KMS-11 (cell line): Measurements from ENCODE around the gene EVC2.

Source experiments
- H2AFZ ChIP-seq: fragments of 200-600 bp; sonication (generic); 2 replicates; pipeline ENCODE4 v1.6.1; 2016; ENCODE audit warnings: antibody characterized with exemption, mixed run types, low read depth
- H3K27ac ChIP-seq: fragments of 200-600 bp; sonication (generic); 2 replicates; pipeline ENCODE4 v1.6.1; 2016; ENCODE audit warnings: mild to moderate bottlenecking, mixed run types
- H3K27me3 ChIP-seq: fragments of 200-600 bp; sonication (generic); 2 replicates; pipeline ENCODE4 v1.6.1; 2017; ENCODE audit warnings: mild to moderate bottlenecking, low read depth, mixed run types, moderate library complexity; ENCODE audit not compliant: insufficient read depth
- H3K36me3 ChIP-seq: fragments of 200-600 bp; sonication (generic); 2 replicates; pipeline ENCODE4 v1.6.1; 2017; ENCODE audit warnings: mild to moderate bottlenecking, mixed run types; ENCODE audit not compliant: insufficient read depth
- H3K4me1 ChIP-seq: fragments of 200-600 bp; sonication (generic); 2 replicates; pipeline ENCODE4 v1.6.1; 2016; ENCODE audit warnings: mild to moderate bottlenecking, low read depth, mixed run types; ENCODE audit not compliant: poor library complexity, severe bottlenecking
- H3K4me2 ChIP-seq: fragments of 200-600 bp; sonication (generic); 2 replicates; pipeline ENCODE4 v1.7.0; 2016; ENCODE audit warnings: mild to moderate bottlenecking, mixed run types
- H3K4me3 ChIP-seq: fragments of 200-600 bp; sonication (generic); IDR thresholded peaks from 2 replicates; pipeline ENCODE4 v1.6.1; 2017; ENCODE audit warnings: low read depth, low read length, mixed read lengths; ENCODE audit not compliant: insufficient read depth
- H3K79me2 ChIP-seq: fragments of 200-600 bp; sonication (generic); 2 replicates; pipeline ENCODE4 v1.6.1; 2016; ENCODE audit warnings: low read depth, mixed run types; ENCODE audit not compliant: insufficient read depth
- H3K9ac ChIP-seq: fragments of 200-600 bp; sonication (generic); 2 replicates; pipeline ENCODE4 v1.6.1; 2016; ENCODE audit warnings: mild to moderate bottlenecking, mixed run types
- H4K20me1 ChIP-seq: fragments of 200-600 bp; sonication (generic); 2 replicates; pipeline ENCODE4 v1.6.1; 2016; ENCODE audit warnings: mild to moderate bottlenecking, mixed run types; ENCODE audit not compliant: insufficient read depth
- TF ChIP-seq, protein P1 (sequence below): fragments of 200-600 bp; sonication (generic); conservative IDR thresholded peaks from 2 replicates; pipeline ENCODE4 v1.6.1; 2017; ENCODE audit warnings: low read depth, mild to moderate bottlenecking, antibody characterized with exemption, low read length, moderate library complexity, mixed read lengths

The EVC2 gene

DNA sequence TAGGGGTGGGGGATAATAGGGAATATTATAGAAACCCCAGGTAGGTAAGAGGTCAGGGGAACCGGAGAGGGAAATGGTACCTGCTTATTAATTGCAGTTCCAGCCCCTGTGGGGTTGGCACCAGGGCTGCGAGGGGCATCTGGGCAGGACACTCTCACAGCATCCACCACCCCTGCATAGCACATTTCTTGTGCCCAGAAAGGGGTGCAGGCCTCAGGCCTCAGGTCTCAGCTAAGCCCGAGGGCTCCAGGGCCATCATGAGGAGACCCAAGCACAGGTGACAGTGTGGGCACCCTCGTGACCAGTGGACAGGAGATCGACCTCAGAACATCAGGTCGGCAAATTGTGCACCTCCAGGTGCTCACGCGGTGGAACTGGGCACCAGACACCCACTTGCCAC lies 164.7 kb downstream of the EVC2 start:
- Histone ChIP-seq H3K9ac (no peak overlapping the region), H3K27me3 (no peaks in the 10 kb centered on the region), H3K79me2 (no peaks in the 10 kb centered on the region), H3K36me3 (no peaks in the 10 kb centered on the region), H2AFZ (no peak overlapping the region), H3K4me1 (no peaks in the 10 kb centered on the region), H3K4me2 (no peak overlapping the region), H4K20me1 (no peaks in the 10 kb centered on the region), H3K4me3 (no peak overlapping the region), H3K27ac (no peak overlapping the region)
- TF ChIP-seq, protein P1, sequence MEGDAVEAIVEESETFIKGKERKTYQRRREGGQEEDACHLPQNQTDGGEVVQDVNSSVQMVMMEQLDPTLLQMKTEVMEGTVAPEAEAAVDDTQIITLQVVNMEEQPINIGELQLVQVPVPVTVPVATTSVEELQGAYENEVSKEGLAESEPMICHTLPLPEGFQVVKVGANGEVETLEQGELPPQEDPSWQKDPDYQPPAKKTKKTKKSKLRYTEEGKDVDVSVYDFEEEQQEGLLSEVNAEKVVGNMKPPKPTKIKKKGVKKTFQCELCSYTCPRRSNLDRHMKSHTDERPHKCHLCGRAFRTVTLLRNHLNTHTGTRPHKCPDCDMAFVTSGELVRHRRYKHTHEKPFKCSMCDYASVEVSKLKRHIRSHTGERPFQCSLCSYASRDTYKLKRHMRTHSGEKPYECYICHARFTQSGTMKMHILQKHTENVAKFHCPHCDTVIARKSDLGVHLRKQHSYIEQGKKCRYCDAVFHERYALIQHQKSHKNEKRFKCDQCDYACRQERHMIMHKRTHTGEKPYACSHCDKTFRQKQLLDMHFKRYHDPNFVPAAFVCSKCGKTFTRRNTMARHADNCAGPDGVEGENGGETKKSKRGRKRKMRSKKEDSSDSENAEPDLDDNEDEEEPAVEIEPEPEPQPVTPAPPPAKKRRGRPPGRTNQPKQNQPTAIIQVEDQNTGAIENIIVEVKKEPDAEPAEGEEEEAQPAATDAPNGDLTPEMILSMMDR: no peak

DNA sequence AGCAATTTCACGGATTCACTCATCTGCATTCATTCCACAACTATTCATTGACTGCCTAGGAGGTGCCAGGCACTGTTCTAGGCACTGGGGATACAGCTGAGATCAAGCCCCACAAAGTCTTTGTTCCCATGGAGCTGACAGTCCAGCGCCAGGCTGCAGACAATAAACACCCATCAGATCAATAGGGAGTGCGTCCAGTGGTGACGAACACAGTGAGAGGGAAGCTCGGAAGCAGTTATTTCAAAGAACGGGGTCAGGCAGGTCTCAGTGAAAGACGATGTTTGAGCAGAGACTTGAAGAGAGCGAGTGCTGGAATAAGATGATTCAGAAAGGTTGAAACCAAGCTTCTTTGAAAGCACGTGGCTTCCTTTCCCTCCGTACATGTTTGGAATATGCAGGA lies 167.2 kb downstream of the EVC2 start:
- Histone ChIP-seq H3K27me3 (no peaks in the 10 kb centered on the region), H3K9ac (no peak overlapping the region), H2AFZ (no peak overlapping the region), H3K27ac (no peak overlapping the region), H4K20me1 (no peaks in the 10 kb centered on the region), H3K4me1 (no peaks in the 10 kb centered on the region), H3K36me3 (no peaks in the 10 kb centered on the region), H3K4me2 (no peak overlapping the region), H3K79me2 (no peaks in the 10 kb centered on the region), H3K4me3 (no peak overlapping the region)
- TF ChIP-seq, protein P1: no peak

DNA sequence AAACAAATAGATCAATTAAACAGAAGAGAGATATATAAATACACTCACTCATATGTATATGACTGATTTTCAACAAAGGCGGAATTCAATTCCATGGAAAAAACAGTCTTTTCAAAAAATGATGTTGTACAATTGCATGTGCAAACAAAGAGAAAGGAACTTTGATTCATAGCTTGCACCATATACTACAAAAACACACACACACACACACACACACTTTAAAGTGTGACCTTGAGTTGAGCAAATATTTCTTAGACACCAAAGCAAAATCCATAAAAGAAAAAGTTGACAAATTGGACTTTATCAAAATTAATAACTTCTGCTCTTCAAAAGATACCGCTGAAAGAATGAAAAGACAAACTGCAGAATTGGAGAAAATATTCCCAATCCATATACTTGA lies 168.8 kb downstream of the EVC2 start:
- TF ChIP-seq, protein P1: no peak
- no peak overlapping the region for H3K27ac ChIP-seq
- no peak overlapping the region for H3K9ac ChIP-seq
- H3K27me3 ChIP-seq: no peaks in the 10 kb centered on the region
- H3K4me3 ChIP-seq: no peak overlapping the region
- H2AFZ ChIP-seq: no peak overlapping the region
- no peaks in the 10 kb centered on the region for H3K36me3 ChIP-seq
- H4K20me1 ChIP-seq: no peaks in the 10 kb centered on the region
- H3K4me2 ChIP-seq: no peak overlapping the region
- H3K4me1 ChIP-seq: no peaks in the 10 kb centered on the region
- no peaks in the 10 kb centered on the region for H3K79me2 ChIP-seq

DNA sequence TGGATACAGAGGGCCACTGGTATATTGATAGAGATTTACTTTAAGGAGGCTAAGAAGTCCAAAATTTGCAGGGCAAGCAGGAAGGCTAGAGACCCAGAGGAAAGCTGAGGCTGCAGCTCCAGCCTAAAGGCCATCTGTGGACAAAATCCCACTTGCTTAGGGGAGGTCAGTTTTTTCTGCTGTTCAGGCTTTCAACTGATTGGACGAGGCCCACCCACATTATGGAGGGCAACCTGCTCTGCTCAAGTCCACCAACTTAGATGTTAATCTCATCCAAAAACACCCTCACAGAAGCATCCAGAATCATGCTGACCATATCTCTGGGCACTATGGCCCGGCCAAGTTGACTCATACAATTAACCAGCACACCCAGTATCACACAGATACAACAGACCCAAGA lies 176.3 kb downstream of the EVC2 start:
- Histone ChIP-seq H3K4me1 (no peaks in the 10 kb centered on the region), H2AFZ (no peak overlapping the region), H3K79me2 (no peaks in the 10 kb centered on the region), H3K4me3 (no peak overlapping the region), H3K36me3 (no peaks in the 10 kb centered on the region), H4K20me1 (no peaks in the 10 kb centered on the region), H3K27me3 (no peaks in the 10 kb centered on the region), H3K4me2 (no peak overlapping the region), H3K9ac (no peak overlapping the region), H3K27ac (no peak overlapping the region)
- TF ChIP-seq, protein P1: no peak
